ENCODE results near the gene DUSP19.

Gene DUSP19

GRCh38 chr2:183078464-183079138, at the start of gene DUSP19:
TSS of gene DUSP19 (plus strand) at chr2:183078747. CDS start at chr2:183078934, 187 bp downstream.
- Histone ChIP-seq H3K36me3 (ENCODE audit: control insufficient read depth, low read length) (no peaks in the 10 kb centered on the region), H3F3A (ENCODE audit: control insufficient read depth, insufficient read depth) (no peaks in the 10 kb centered on the region; the same call in 1 of the 2 replicates), H3K27ac (ENCODE audit: low read depth, low read length) (peak within 1 kb of the TSS; percentile 38), H4K20me1 (ENCODE audit: control insufficient read depth, insufficient read depth, low read depth, low read length) (no peaks in the 10 kb centered on the region), H3K4me1 (ENCODE audit: control insufficient read depth, low read length) (peaks cover 18% of the 10 kb centered on the region), H3K4me3 (ENCODE audit: low read length) (peak within 1 kb of the TSS; percentile 88), H3K79me2 (ENCODE audit: control insufficient read depth, low read length) (peaks cover 4% of the 10 kb centered on the region; the same call in 1 of the 2 replicates), H3K9me2 (replicated peaks; ENCODE audit: control insufficient read depth, low read length) (no peaks in the 10 kb centered on the region), H3K27me3 (ENCODE audit: control insufficient read depth, low read length) (no peaks in the 10 kb centered on the region), H3K4me2 (ENCODE audit: low read length) (peak within 1 kb of the TSS; percentile 84), H3K9me3 (ENCODE audit: control insufficient read depth, insufficient read depth, low read length) (no peaks in the 10 kb centered on the region)
- TF ChIP-seq EZH2phosphoT487 (IDR thresholded peaks at IDR 0.05; ENCODE audit: borderline replicate concordance, low read length) (no peak), CTCF (IDR thresholded peaks at IDR 0.05; ENCODE audit: low read depth, low read length, poor library complexity, severe bottlenecking) (no peak)

GRCh38 chr2:183029219-183029618, 49.3 kb upstream of the DUSP19 start:
- Histone ChIP-seq H3K27ac (ENCODE audit: low read depth, low read length) (no peak overlapping the region), H3F3A (ENCODE audit: control insufficient read depth, insufficient read depth) (no peaks in the 10 kb centered on the region), H3K79me2 (ENCODE audit: control insufficient read depth, low read length) (no peaks in the 10 kb centered on the region), H3K4me1 (ENCODE audit: control insufficient read depth, low read length) (no peaks in the 10 kb centered on the region), H3K4me2 (ENCODE audit: low read length) (no peak overlapping the region), H3K27me3 (ENCODE audit: control insufficient read depth, low read length) (peaks cover 61% of the 10 kb centered on the region), H3K36me3 (ENCODE audit: control insufficient read depth, low read length) (no peaks in the 10 kb centered on the region), H3K9me3 (ENCODE audit: control insufficient read depth, insufficient read depth, low read length) (no peaks in the 10 kb centered on the region), H4K20me1 (ENCODE audit: control insufficient read depth, insufficient read depth, low read depth, low read length) (no peaks in the 10 kb centered on the region), H3K9me2 (replicated peaks; ENCODE audit: control insufficient read depth, low read length) (no peaks in the 10 kb centered on the region), H3K4me3 (ENCODE audit: low read length) (no peak overlapping the region)
- TF ChIP-seq EZH2phosphoT487 (IDR thresholded peaks at IDR 0.05; ENCODE audit: borderline replicate concordance, low read length) (no peak), CTCF (IDR thresholded peaks at IDR 0.05; ENCODE audit: low read depth, low read length, poor library complexity, severe bottlenecking) (no peak)

- no peaks in the 10 kb centered on the region for H3K36me3 ChIP-seq (ENCODE audit: control insufficient read depth, low read length)
- H3K4me3 ChIP-seq (ENCODE audit: low read length), result no peak overlapping the region
- peaks cover 18% of the 10 kb centered on the region for H3F3A ChIP-seq (ENCODE audit: control insufficient read depth, insufficient read depth)
- TF ChIP-seq EZH2phosphoT487 (IDR thresholded peaks at IDR 0.05; ENCODE audit: borderline replicate concordance, low read length), result no peak
- no peak for TF ChIP-seq CTCF (IDR thresholded peaks at IDR 0.05; ENCODE audit: low read depth, low read length, poor library complexity, severe bottlenecking)
- H4K20me1 ChIP-seq (ENCODE audit: control insufficient read depth, insufficient read depth, low read depth, low read length), result peaks cover 3% of the 10 kb centered on the region; the same call in 1 of the 2 replicates
- H3K4me1 ChIP-seq (ENCODE audit: control insufficient read depth, low read length), result peaks cover 19% of the 10 kb centered on the region
- no peaks in the 10 kb centered on the region for H3K9me3 ChIP-seq (ENCODE audit: control insufficient read depth, insufficient read depth, low read length)
- peaks cover 64% of the 10 kb centered on the region for H3K27me3 ChIP-seq (ENCODE audit: control insufficient read depth, low read length)
- no peaks in the 10 kb centered on the region for H3K9me2 ChIP-seq (replicated peaks; ENCODE audit: control insufficient read depth, low read length)
- no peak overlapping the region for H3K27ac ChIP-seq (ENCODE audit: low read depth, low read length)
- no peak overlapping the region for H3K4me2 ChIP-seq (ENCODE audit: low read length)
- H3K79me2 ChIP-seq (ENCODE audit: control insufficient read depth, low read length), result no peaks in the 10 kb centered on the region
These were observed 46.4 kb upstream of the DUSP19 start for GRCh38 chr2:183031911-183032794.

All from DOHH2 (cell line).